ENCODE data around the gene TMEM225B.

DNA sequence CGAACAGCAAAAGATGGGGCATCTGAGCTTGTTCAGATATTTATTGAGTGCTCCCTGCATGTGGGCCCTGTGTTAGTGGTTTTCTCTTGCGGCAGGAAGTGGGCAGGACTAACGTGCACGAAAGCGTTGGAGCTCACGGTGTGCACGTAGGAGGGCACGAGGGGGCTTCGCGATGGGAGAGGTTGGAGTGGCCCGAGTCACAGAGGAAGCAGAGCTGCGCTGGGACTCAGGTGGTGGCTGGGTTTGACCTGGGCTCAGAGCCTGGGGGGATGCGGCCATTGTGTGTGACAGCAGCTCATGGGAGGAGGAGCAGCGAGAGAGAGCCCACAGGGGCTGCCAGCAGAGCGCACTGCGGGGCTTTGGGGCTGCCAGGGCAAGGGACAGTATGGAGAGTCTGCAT lies 26.4 kb downstream of the TMEM225B start:
- TF ChIP-seq, protein P1, sequence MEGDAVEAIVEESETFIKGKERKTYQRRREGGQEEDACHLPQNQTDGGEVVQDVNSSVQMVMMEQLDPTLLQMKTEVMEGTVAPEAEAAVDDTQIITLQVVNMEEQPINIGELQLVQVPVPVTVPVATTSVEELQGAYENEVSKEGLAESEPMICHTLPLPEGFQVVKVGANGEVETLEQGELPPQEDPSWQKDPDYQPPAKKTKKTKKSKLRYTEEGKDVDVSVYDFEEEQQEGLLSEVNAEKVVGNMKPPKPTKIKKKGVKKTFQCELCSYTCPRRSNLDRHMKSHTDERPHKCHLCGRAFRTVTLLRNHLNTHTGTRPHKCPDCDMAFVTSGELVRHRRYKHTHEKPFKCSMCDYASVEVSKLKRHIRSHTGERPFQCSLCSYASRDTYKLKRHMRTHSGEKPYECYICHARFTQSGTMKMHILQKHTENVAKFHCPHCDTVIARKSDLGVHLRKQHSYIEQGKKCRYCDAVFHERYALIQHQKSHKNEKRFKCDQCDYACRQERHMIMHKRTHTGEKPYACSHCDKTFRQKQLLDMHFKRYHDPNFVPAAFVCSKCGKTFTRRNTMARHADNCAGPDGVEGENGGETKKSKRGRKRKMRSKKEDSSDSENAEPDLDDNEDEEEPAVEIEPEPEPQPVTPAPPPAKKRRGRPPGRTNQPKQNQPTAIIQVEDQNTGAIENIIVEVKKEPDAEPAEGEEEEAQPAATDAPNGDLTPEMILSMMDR (IDR thresholded peaks at IDR 0.05) = no peak
- no peak for TF ChIP-seq POLR2A (IDR thresholded peaks at IDR 0.05)

All from heart left ventricle (tissue), 13 donors.